PC-9 (cell line): ENCODE measurements around the gene OPHN1. TPM values are rescaled to one million over a fixed set of nuclear protein-coding genes. Genes with fewer than 3 reads are reported as not detected.

Experiments used
- BruUV-seq: library from RNA; stranded (reverse); fragments of 400-500 nt; replicated peaks from 2 replicates; lab custom pipeline; 2021; lab: Mats Ljungman, UMichigan
- CTCF ChIA-PET: fragments of 300-600 bp; sonication (Branson Sonifier 250); formaldehyde crosslinking; loops from one replicate; lab custom pipeline; 2022; ENCODE audit warnings: antibody characterized with exemption; lab: Charles Lee
- POLR2A ChIA-PET: fragments of 300-600 bp; sonication (Branson Sonifier 250); formaldehyde crosslinking; loops from one replicate; lab custom pipeline; 2022; ENCODE audit warnings: antibody characterized with exemption; ENCODE audit not compliant: unreplicated experiment; lab: Charles Lee
- DNase-seq, 2 experiments: peaks; one replicate each; pipeline versions ENCODE4 v3.0.0 to v3.0.0-alpha.2; 2015 to 2022; ENCODE audit warnings: mixed read lengths in 1 of 2
- H2AFZ ChIP-seq: fragments of 200-600 bp; sonication (generic); 2 replicates; pipeline ENCODE4 v1.8.1; 2017; ENCODE audit warnings: antibody characterized with exemption
- H3F3A ChIP-seq: fragments of 200-600 bp; sonication (generic); 2 replicates; pipeline ENCODE4 v1.8.1; 2017; ENCODE audit warnings: antibody characterized with exemption, mild to moderate bottlenecking, low read depth; ENCODE audit not compliant: insufficient read depth
- H3K27ac ChIP-seq: fragments of 200-600 bp; sonication (generic); 2 replicates; pipeline ENCODE4 v1.6.1; 2016; ENCODE audit warnings: mixed run types
- H3K27me3 ChIP-seq: fragments of 200-600 bp; sonication (generic); 2 replicates; pipeline ENCODE4 v1.6.1; 2016; ENCODE audit warnings: low read depth, mixed run types; ENCODE audit not compliant: insufficient read depth
- H3K36me3 ChIP-seq: fragments of 200-600 bp; sonication (generic); 2 replicates; pipeline ENCODE4 v1.6.1; 2016; ENCODE audit warnings: low read depth, mixed run types
- H3K4me1 ChIP-seq: fragments of 200-600 bp; sonication (generic); replicated peaks from 2 replicates; pipeline ENCODE4 v1.6.1; 2016; ENCODE audit warnings: mixed run types; ENCODE audit not compliant: insufficient read depth
- H3K4me2 ChIP-seq: fragments of 200-600 bp; sonication (generic); 2 replicates; pipeline ENCODE4 v1.6.1; 2017; ENCODE audit warnings: mixed run types
- H3K4me3 ChIP-seq: fragments of 200-600 bp; sonication (generic); 2 replicates; pipeline ENCODE4 v1.6.1; 2016; ENCODE audit warnings: mixed run types
- H3K79me2 ChIP-seq: fragments of 200-600 bp; sonication (generic); 2 replicates; pipeline ENCODE4 v1.6.1; 2017; ENCODE audit warnings: low read depth, mixed run types
- H3K9me2 ChIP-seq: fragments of 200-600 bp; sonication (generic); 2 replicates; pipeline ENCODE4 v1.8.1; 2017; ENCODE audit warnings: mild to moderate bottlenecking; ENCODE audit not compliant: insufficient read depth
- H3K9me3 ChIP-seq: fragments of 200-600 bp; sonication (generic); 2 replicates; pipeline ENCODE4 v1.8.1; 2016; ENCODE audit warnings: low read depth; ENCODE audit not compliant: insufficient read depth
- H4K20me1 ChIP-seq: fragments of 200-600 bp; sonication (generic); 2 replicates; pipeline ENCODE4 v1.8.1; 2017; ENCODE audit not compliant: insufficient read depth
- EZH2 ChIP-seq: fragments of 200-600 bp; sonication (generic); IDR thresholded peaks from 2 replicates; pipeline ENCODE4 v1.8.0; 2017; ENCODE audit warnings: antibody characterized with exemption, low read depth
- intact Hi-C: fragments of 100-400 bp; cut with micrococcal nuclease; formaldehyde crosslinking; loops from one replicate; pipeline ENCODE4 v1.10.0; 2022; ENCODE audit not compliant: unreplicated experiment
- total RNA-seq: library from RNA; stranded (reverse); gene quantifications from 2 replicates; pipeline ENCODE4 v1.2.3, GENCODE V29; 2021
- TF ChIP-seq, protein P1 (sequence below): fragments of 200-600 bp; sonication (generic); conservative IDR thresholded peaks from 2 replicates; pipeline ENCODE4 v1.6.1; 2017; ENCODE audit warnings: mixed run types, antibody characterized with exemption, mild to moderate bottlenecking, moderate library complexity

The OPHN1 gene
- total RNA-seq, 1 experiment from 2014 or later = 9.3 TPM

DNA sequence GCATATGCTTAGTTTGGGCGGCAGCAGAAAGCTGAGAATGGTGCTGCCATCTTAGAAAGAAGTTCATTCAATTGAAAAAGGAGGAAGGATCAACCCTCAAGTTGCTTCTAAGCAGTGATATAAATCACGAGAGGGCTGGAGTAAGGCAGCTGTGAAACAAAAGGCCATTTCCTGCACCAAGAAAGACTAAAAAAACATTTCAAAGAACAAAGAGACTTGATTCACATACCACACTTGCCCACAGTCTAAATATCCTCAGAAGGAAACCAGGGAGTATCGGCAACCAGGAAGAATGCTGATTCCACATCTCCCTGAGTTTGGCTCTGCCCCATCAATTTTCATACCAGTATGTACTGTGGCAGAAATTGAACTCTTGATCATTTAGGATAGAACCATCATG is 240.1 kb downstream of the OPHN1 start:
- intact Hi-C loops = no loop called here
- Histone ChIP-seq H3K4me3 (no peak overlapping the region), H3K79me2 (no peaks in the 10 kb centered on the region), H3F3A (no peaks in the 10 kb centered on the region), H3K4me2 (no peak overlapping the region), H3K36me3 (no peaks in the 10 kb centered on the region), H3K9me3 (no peaks in the 10 kb centered on the region), H3K27ac (no peak overlapping the region), H4K20me1 (no peaks in the 10 kb centered on the region), H3K27me3 (no peaks in the 10 kb centered on the region), H3K9me2 (no peaks in the 10 kb centered on the region), H2AFZ (no peak overlapping the region), H3K4me1 (no peaks in the 10 kb centered on the region)
- no peak for TF ChIP-seq EZH2
- TF ChIP-seq, protein P1, sequence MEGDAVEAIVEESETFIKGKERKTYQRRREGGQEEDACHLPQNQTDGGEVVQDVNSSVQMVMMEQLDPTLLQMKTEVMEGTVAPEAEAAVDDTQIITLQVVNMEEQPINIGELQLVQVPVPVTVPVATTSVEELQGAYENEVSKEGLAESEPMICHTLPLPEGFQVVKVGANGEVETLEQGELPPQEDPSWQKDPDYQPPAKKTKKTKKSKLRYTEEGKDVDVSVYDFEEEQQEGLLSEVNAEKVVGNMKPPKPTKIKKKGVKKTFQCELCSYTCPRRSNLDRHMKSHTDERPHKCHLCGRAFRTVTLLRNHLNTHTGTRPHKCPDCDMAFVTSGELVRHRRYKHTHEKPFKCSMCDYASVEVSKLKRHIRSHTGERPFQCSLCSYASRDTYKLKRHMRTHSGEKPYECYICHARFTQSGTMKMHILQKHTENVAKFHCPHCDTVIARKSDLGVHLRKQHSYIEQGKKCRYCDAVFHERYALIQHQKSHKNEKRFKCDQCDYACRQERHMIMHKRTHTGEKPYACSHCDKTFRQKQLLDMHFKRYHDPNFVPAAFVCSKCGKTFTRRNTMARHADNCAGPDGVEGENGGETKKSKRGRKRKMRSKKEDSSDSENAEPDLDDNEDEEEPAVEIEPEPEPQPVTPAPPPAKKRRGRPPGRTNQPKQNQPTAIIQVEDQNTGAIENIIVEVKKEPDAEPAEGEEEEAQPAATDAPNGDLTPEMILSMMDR = no peak
- ChIA-PET CTCF (interaction anchor here (0.6 kb wide), 1 partner anchor 518 kb away, joined by 5 read pairs; no protein-coding TSS in a partner anchor), POLR2A (no interaction called here)
- BruUV-seq = no TSS peak
- no peak for DNase-seq

DNA sequence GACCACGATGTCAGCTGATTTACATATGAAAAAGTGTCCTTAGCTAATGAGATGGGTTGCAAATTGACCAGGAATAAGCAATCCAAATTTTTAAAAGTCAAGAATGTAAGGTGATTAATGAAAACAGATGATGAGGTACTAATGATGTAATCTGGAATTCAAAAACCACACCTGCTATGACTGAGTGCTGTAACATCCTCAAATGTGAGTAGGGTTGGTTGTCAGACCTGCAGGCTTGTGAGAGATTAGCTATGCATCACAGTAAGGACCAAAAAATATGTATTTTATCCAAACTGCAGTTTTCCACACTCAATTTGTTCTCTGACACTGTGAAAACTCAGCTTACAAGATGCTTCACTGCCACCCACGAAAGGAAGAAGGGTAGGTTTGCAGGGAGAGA is 242.5 kb downstream of the OPHN1 start:
- Histone ChIP-seq H3K9me3 (no peaks in the 10 kb centered on the region), H3F3A (0 out of 2 replicates have a peak, but pooled peaks cover 9% of the 10 kb centered on the region), H3K9me2 (no peaks in the 10 kb centered on the region), H3K4me2 (no peak overlapping the region), H3K27me3 (no peaks in the 10 kb centered on the region), H3K36me3 (no peaks in the 10 kb centered on the region), H3K27ac (no peak overlapping the region), H3K79me2 (no peaks in the 10 kb centered on the region), H3K4me3 (no peak overlapping the region), H3K4me1 (peaks cover 15% of the 10 kb centered on the region), H2AFZ (no peak overlapping the region), H4K20me1 (no peaks in the 10 kb centered on the region)
- no TSS peak for BruUV-seq
- ChIA-PET POLR2A (no interaction called here), CTCF (no interaction called here)
- intact Hi-C loops = no loop called here
- no peak for TF ChIP-seq EZH2
- TF ChIP-seq, protein P1 = no peak
- no peak for DNase-seq

DNA sequence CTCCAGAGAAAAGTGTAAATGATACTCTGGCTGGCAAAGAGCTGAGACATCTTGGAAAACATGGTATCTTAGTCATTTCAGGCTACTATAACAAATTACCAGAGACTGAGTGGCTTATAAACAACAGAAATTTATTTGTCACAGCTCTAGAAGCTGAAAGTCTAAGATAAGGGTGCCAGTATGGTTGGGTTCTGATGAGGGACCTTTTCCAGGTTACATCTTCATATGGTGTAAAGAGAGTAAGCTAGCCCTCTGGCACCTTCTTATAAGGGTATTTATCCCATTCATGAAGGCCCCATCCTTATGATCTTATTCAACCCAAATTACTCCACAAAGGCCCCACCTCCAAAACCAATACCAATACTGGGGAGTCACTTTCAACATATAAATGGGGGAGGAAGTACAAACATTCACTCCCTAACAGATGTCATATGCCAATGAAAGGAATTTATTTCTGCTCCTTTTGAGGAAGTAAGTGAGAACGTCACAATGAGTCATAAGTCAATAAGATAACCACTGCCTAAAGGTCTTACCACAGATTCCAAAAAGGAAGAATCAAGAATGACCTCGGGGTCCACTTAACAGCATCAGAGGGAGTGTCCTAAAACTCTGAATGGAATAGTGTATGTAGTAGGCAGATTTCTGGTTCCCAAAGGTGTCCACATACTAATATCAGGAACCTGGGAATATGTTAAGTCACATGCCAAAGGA is 246.6 kb downstream of the OPHN1 start:
- Histone ChIP-seq H3K4me3 (no peak overlapping the region), H3K79me2 (no peaks in the 10 kb centered on the region), H3K9me2 (no peaks in the 10 kb centered on the region), H2AFZ (no peak overlapping the region), H3K9me3 (no peaks in the 10 kb centered on the region), H3K4me1 (peaks cover 19% of the 10 kb centered on the region), H3K36me3 (no peaks in the 10 kb centered on the region), H3F3A (0 out of 2 replicates have a peak, but pooled peaks cover 9% of the 10 kb centered on the region), H3K4me2 (peak overlapping the region; percentile 7; the same call in 1 of the 2 replicates), H3K27me3 (no peaks in the 10 kb centered on the region), H4K20me1 (no peaks in the 10 kb centered on the region), H3K27ac (peak overlapping the region; percentile 68)
- TF ChIP-seq, protein P1 = no peak
- TF ChIP-seq EZH2 = no peak
- BruUV-seq = no TSS peak
- DNase-seq = peak in 1 of 2 experiments; percentile 94
- ChIA-PET POLR2A (no interaction called here), CTCF (interaction anchor here (0.6 kb wide), 2 partner anchors 20 to 183 kb away, joined by 3 read pairs; no protein-coding TSS in a partner anchor)
- intact Hi-C loops = loop anchor here (5.0 kb wide), 1 partner anchor 636 kb away; no protein-coding TSS in a partner anchor
